Activated CD4-positive, alpha-beta memory T cell treated with anti-CD3 and anti-CD28 coated beads for 36 hours (primary cell): Measurements from ENCODE around the gene AMN1. TPM values are rescaled to one million over a fixed set of nuclear protein-coding genes. Genes with fewer than 3 reads are reported as not detected.
"Not testable (repeated sequence)": the region's sequence is repeated elsewhere in the genome, so short reads cannot be mapped to it uniquely, and the experiment has no call there.

Source experiments
- CTCF ChIA-PET: fragments of 350-600 bp; sonication (Branson Sonifier 250); formaldehyde crosslinking; loops from one replicate; lab custom pipeline; 2021; ENCODE audit warnings: antibody characterized with exemption, inconsistent platforms; lab: Charles Lee
- POLR2A ChIA-PET: fragments of 350-600 bp; sonication (Branson Sonifier 250); formaldehyde crosslinking; loops from one replicate; lab custom pipeline; 2021; ENCODE audit warnings: antibody characterized with exemption; lab: Charles Lee
- DNase-seq: peaks from one replicate; pipeline ENCODE4 v3.0.0-alpha.2; 2020
- H3K27ac Mint-ChIP-seq: one replicate; pipeline ENCODE4 v1.8.0; 2021; ENCODE audit warnings: mixed read lengths
- H3K27me3 Mint-ChIP-seq: one replicate; pipeline ENCODE4 v1.8.0; 2021; ENCODE audit warnings: mixed read lengths
- H3K36me3 Mint-ChIP-seq: one replicate; pipeline ENCODE4 v1.8.0; 2021; ENCODE audit warnings: mixed read lengths
- H3K4me1 Mint-ChIP-seq: one replicate; pipeline ENCODE4 v1.8.0; 2021; ENCODE audit warnings: low read depth, mixed read lengths
- H3K4me3 Mint-ChIP-seq: one replicate; pipeline ENCODE4 v1.8.0; 2021; ENCODE audit warnings: mild to moderate bottlenecking, mixed read lengths
- H3K9me3 Mint-ChIP-seq: one replicate; pipeline ENCODE4 v1.8.0; 2021; ENCODE audit warnings: mixed read lengths
- intact Hi-C: fragments of 100-400 bp; cut with micrococcal nuclease; formaldehyde crosslinking; loops from one replicate; pipeline ENCODE4 v1.15.1; 2023
- total RNA-seq, 2 experiments: library from RNA; stranded (reverse); gene quantifications; one replicate each; pipeline ENCODE4 v1.2.3, GENCODE V29; 2021

AMN1 gene
- total RNA-seq, 2 experiments from 2014 or later = 3.2 to 4.7 TPM

GRCh38 chr12:31714406-31715271, 14.2 kb downstream of the AMN1 start:
- POLR2A ChIA-PET = no interaction called here
- no peaks in the 10 kb centered on the region for H3K4me1 Mint-ChIP-seq
- no peak for DNase-seq
- H3K27me3 Mint-ChIP-seq = no peaks in the 10 kb centered on the region
- CTCF ChIA-PET = interaction anchor here (0.8 kb wide), 1 partner anchor 32 kb away, joined by 3 read pairs; no protein-coding TSS in a partner anchor
- H3K4me3 Mint-ChIP-seq = no peak overlapping the region
- intact Hi-C loops = no loop called here
- H3K9me3 Mint-ChIP-seq = peaks cover 31% of the 10 kb centered on the region
- H3K27ac Mint-ChIP-seq = no peak overlapping the region
- H3K36me3 Mint-ChIP-seq = peaks cover 31% of the 10 kb centered on the region

- Mint-ChIP-seq H3K36me3 (peaks cover 36% of the 10 kb centered on the region), H3K4me3 (no peak overlapping the region), H3K4me1 (no peaks in the 10 kb centered on the region), H3K27ac (no peak overlapping the region), H3K9me3 (peaks cover 39% of the 10 kb centered on the region), H3K27me3 (no peaks in the 10 kb centered on the region)
- ChIA-PET POLR2A (no interaction called here), CTCF (interaction anchor here (0.6 kb wide), 1 partner anchor 567 kb away, joined by 4 read pairs; no protein-coding TSS in a partner anchor)
- DNase-seq = no peak
- intact Hi-C loops = no loop called here
Measured at GRCh38 chr12:31712877-31713276, 15.9 kb downstream of the AMN1 start.

- DNase-seq = no peak
- Mint-ChIP-seq H3K9me3 (peaks cover 34% of the 10 kb centered on the region), H3K27ac (no peak overlapping the region), H3K4me3 (no peak overlapping the region), H3K27me3 (no peaks in the 10 kb centered on the region), H3K36me3 (peaks cover 38% of the 10 kb centered on the region), H3K4me1 (peaks cover 9% of the 10 kb centered on the region)
- ChIA-PET POLR2A (no interaction called here), CTCF (no interaction called here)
- intact Hi-C loops = no loop called here
Measured at GRCh38 chr12:31710021-31710818, 18.6 kb downstream of the AMN1 start.

DNA sequence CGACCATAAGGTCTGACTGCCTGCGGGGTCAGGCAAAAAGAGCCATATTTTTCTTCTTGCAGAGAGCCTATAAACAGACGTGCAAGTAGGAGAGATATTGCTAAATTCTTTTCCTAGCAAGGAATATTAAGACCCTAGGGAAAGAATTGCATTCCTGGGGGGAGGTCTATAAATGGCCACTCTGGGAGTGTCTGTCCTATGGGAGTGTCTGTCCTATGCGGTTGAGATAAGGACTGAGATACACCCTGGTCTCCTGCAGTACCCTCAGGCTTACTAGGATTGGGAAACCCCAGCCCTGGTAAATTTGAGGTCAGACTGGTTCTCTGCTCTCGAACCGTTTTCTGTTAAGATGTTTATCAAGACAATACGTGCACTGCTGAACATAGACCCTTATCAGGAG, 20.7 kb downstream of the AMN1 start:
- CTCF ChIA-PET = not testable (repeated sequence)

DNA sequence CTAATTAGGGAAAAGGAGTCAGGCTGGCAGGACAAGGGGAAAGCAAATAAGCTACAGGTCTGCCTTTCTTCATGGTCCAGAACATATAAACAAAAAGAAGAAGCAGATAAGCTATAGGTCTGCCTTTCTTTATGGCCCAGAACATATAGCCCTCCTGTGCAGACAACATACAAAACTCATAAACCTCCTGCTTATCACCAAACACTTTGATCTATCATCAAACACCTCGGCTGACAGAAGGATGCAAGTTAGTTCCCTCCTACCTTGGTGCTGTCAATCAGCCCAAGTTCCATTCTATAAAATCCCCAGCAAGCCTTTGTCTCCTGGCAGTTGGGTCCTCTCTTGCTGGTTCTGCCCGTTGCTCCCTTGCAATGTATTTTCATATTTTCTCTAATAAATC, 23.2 kb downstream of the AMN1 start:
- Mint-ChIP-seq H3K27ac (no peak overlapping the region), H3K4me1 (peaks cover 20% of the 10 kb centered on the region), H3K27me3 (no peaks in the 10 kb centered on the region), H3K9me3 (peaks cover 21% of the 10 kb centered on the region), H3K4me3 (no peak overlapping the region), H3K36me3 (peaks cover 30% of the 10 kb centered on the region)
- CTCF ChIA-PET = no interaction called here
- intact Hi-C loops = no loop called here
- POLR2A ChIA-PET = no interaction called here
- no peak for DNase-seq

More for the DNA sequence above, 20.7 kb downstream of the AMN1 start:
- H3K27me3 Mint-ChIP-seq, H3K27ac Mint-ChIP-seq, H3K4me3 Mint-ChIP-seq, POLR2A ChIA-PET, DNase-seq, intact Hi-C loops: not testable (repeated sequence)
- Mint-ChIP-seq H3K9me3 (peaks cover 30% of the 10 kb centered on the region), H3K4me1 (peaks cover 20% of the 10 kb centered on the region), H3K36me3 (peaks cover 34% of the 10 kb centered on the region)

GRCh38 chr12:31702047-31702446, 26.8 kb downstream of the AMN1 start:
- DNase-seq = no peak
- intact Hi-C loops = no loop called here
- Mint-ChIP-seq H3K36me3 (peaks cover 11% of the 10 kb centered on the region), H3K4me3 (no peak overlapping the region), H3K27me3 (no peaks in the 10 kb centered on the region), H3K4me1 (peaks cover 20% of the 10 kb centered on the region), H3K27ac (no peak overlapping the region), H3K9me3 (no peaks in the 10 kb centered on the region)
- ChIA-PET CTCF (no interaction called here), POLR2A (no interaction called here)

DNA sequence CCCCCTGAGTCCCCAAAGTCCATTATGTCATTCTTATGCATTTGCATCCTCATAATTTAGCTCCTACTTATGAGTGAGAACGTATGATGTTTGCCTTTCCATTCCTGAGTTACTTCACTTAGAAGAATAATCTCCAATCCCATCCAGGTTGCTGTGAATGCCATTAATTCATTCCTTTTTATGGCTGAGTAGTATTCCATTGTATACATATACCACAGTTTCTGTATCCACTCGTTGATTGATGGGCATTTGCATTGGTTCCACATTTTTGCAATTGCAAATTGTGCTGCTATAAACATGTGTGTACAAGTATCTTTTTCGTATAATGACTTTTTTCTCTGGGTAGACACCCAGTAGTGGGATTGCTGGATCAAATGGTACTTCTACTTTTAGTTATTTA, 38.9 kb downstream of the AMN1 start:
- H3K27ac Mint-ChIP-seq, DNase-seq, CTCF ChIA-PET, H3K9me3 Mint-ChIP-seq, POLR2A ChIA-PET, intact Hi-C loops, H3K4me3 Mint-ChIP-seq, H3K27me3 Mint-ChIP-seq, H3K4me1 Mint-ChIP-seq: not testable (repeated sequence)
- H3K36me3 Mint-ChIP-seq = peaks cover 32% of the 10 kb centered on the region

- Mint-ChIP-seq H3K4me3 (no peak overlapping the region), H3K27me3 (no peaks in the 10 kb centered on the region), H3K9me3 (peaks cover 12% of the 10 kb centered on the region), H3K36me3 (peaks cover 51% of the 10 kb centered on the region), H3K27ac (no peak overlapping the region), H3K4me1 (peaks cover 7% of the 10 kb centered on the region)
- CTCF ChIA-PET = interaction anchor here (1.0 kb wide), 1 partner anchor 625 kb away, joined by 3 read pairs; no protein-coding TSS in a partner anchor
- POLR2A ChIA-PET = no interaction called here
- DNase-seq = no peak
- intact Hi-C loops = no loop called here
Measured at GRCh38 chr12:31687101-31687527, 41.7 kb downstream of the AMN1 start.

DNA sequence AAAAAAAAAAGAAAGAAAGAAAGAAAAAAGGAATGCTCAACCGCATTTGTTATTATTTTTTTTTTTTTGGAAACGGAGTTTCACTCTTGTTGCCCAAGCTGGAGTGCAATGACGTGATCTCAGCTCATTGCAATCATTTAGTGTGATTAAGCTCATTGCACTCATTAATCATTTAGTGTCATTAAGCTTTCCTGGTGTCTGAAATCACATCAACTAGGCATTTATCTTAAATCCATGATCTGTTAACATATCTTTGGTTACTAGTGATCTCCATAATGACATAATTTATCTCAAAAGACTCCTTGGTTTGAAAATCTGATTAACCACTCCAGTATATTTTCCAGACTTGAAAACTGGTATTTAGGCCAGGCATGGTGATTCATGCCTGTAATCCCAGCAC, 43.0 kb downstream of the AMN1 start:
- CTCF ChIA-PET = no interaction called here
- DNase-seq = no peak
- Mint-ChIP-seq H3K36me3 (peaks cover 52% of the 10 kb centered on the region), H3K27ac (no peak overlapping the region), H3K4me1 (peaks cover 9% of the 10 kb centered on the region), H3K9me3 (peaks cover 13% of the 10 kb centered on the region), H3K4me3 (no peak overlapping the region), H3K27me3 (no peaks in the 10 kb centered on the region)
- intact Hi-C loops = no loop called here
- POLR2A ChIA-PET = no interaction called here

DNA sequence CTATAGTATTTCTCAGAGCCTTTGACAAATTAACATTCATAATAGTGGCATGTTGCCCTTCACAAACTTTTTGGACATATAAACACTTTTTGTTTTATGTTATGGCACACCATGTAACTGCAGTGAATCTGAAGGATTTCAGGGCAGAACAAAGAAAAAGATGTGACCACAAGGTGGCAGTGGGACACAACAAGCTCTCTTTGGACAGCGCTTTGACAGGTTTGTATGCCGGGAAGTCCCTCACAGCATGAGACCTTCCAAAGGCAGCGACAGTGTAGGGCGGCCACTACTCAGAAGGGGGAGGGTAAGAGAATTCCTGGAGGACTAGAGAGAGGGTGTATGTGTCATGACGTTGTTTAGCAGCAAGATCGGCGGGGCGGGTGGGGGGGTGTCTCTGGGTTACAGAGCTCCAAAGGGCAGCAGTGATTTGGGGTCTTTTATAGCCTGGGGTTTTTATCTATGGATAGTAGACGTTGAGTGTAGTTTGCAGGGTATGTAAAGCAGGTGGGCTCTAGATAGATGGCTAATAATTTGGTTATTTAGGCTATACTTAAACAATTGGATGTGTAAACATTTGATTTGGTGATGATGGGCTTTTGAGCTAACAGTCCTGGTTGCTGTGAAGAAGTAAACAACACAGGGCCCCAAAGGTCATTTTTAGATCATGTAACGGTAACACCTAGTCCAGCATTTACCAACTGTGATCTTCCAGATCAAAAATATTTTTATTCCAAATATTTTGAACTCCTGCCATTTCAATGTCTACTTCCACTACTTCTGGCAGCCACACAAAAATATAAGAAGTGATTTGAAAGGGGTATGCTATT, 46.5 kb downstream of the AMN1 start:
- Mint-ChIP-seq H3K9me3 (peaks cover 8% of the 10 kb centered on the region), H3K36me3 (peaks cover 33% of the 10 kb centered on the region), H3K4me1 (peaks cover 9% of the 10 kb centered on the region), H3K27ac (peak overlapping the region; percentile 44), H3K4me3 (no peak overlapping the region), H3K27me3 (no peaks in the 10 kb centered on the region)
- intact Hi-C loops = loop anchor here (1.0 to 5.0 kb wide), 9 partner anchors 23 to 630 kb away; partner anchors contain the start of genes AMN1, ETFBKMT and RESF1
- ChIA-PET POLR2A (interaction anchor here (1.0 to 1.5 kb wide), 3 partner anchors 214 to 630 kb away, joined by 3 to 4 read pairs (median 3); partner anchors contain the start of gene BICD1), CTCF (interaction anchor here (0.5 to 2.8 kb wide), 25 partner anchors 10 to 629 kb away, joined by 3 to 19 read pairs (median 4); partner anchors contain the start of genes AMN1 and ETFBKMT)
- peak; percentile 77 for DNase-seq

GRCh38 chr12:31672521-31672920, 56.3 kb downstream of the AMN1 start:
- Mint-ChIP-seq H3K4me1 (no peaks in the 10 kb centered on the region), H3K27ac (no peak overlapping the region), H3K4me3 (no peak overlapping the region), H3K9me3 (peaks cover 10% of the 10 kb centered on the region), H3K27me3 (no peaks in the 10 kb centered on the region), H3K36me3 (peaks cover 21% of the 10 kb centered on the region)
- DNase-seq = no peak
- intact Hi-C loops = no loop called here
- CTCF ChIA-PET = interaction anchor here (0.8 to 1.3 kb wide), 3 partner anchors 10 to 270 kb away, joined by 3 to 4 read pairs (median 3); partner anchors contain the start of gene ETFBKMT
- POLR2A ChIA-PET = no interaction called here
